Measurements from ENCODE around the gene NAGK. TPM values are rescaled to one million over a fixed set of nuclear protein-coding genes. Genes with fewer than 3 reads are reported as not detected.

NAGK gene
- total and polyA plus RNA-seq, 2 of the 8 experiments (the other 6 are each of a cell fraction or from before 2014, with no cell fraction given), result 57.9 to 59.9 TPM

- TF ChIP-seq ATF2 (IDR thresholded peaks at IDR 0.05; ENCODE audit: low read length), result no peak
- no peak for TF ChIP-seq KDM1A (IDR thresholded peaks at IDR 0.05; ENCODE audit: borderline replicate concordance, low read length)
- TF ChIP-seq TEAD4 (IDR thresholded peaks at IDR 0.05; ENCODE audit: low read depth, low read length), result no peak
- TF ChIP-seq SAP30 (IDR thresholded peaks at IDR 0.05; ENCODE audit: insufficient read depth, insufficient replicate concordance, low read length), result peak; percentile 68
- no peak for TF ChIP-seq BRCA1 (IDR thresholded peaks at IDR 0.05; ENCODE audit: low read depth, low read length)
- TF ChIP-seq HDAC2 (IDR thresholded peaks at IDR 0.05; ENCODE audit: borderline replicate concordance in 1 of 2, low read depth in 2 of 2, low read length in 2 of 2), result no peak
Observed at GRCh38 chr2:71067567-71068217, 756 bp upstream of the NAGK start (continued).

All from H1 (cell line).